Adipose tissue (tissue), 3 donors: ENCODE measurements around the gene HEXIM1. TPM values are rescaled to one million over a fixed set of nuclear protein-coding genes. Genes with fewer than 3 reads are reported as not detected.

Experiments used
- H3K27ac ChIP-seq: one replicate; pipeline ENCODE4 v1.5.1; 2013; ENCODE audit warnings: low read depth, low read length
- WGBS, 3 donors: extraction: QIAGEN DNeasy Blood & Tissue Kit; methylation state at CpG; one replicate each; pipeline ENCODE4 v1.1.7; 2013; 5-methylcytosine and 5-hydroxymethylcytosine counted together
- polyA plus RNA-seq, 3 donors: library from polyadenylated mRNA; stranded (reverse); fragments of 200-250 nt; gene quantifications; one replicate each; pipeline ENCODE4 v1.2.3, GENCODE V29; 2013
- donor health status: healthy with polysubstance abuse.
- donor health status: Bipolar disorder and iron deficiency.
- donor health status: healthy.

HEXIM1 gene
- polyA plus RNA-seq, 3 donors = 5.4 to 24.9 (median 13.4) TPM

- 84 to 90% (median 84%) methylated on average over 12 of the region's 12 CpGs for WGBS, 3 donors
- H3K27ac ChIP-seq = no peak overlapping the region
Measured at GRCh38 chr17:45136846-45137560, 11.3 kb upstream of the HEXIM1 start.

DNA sequence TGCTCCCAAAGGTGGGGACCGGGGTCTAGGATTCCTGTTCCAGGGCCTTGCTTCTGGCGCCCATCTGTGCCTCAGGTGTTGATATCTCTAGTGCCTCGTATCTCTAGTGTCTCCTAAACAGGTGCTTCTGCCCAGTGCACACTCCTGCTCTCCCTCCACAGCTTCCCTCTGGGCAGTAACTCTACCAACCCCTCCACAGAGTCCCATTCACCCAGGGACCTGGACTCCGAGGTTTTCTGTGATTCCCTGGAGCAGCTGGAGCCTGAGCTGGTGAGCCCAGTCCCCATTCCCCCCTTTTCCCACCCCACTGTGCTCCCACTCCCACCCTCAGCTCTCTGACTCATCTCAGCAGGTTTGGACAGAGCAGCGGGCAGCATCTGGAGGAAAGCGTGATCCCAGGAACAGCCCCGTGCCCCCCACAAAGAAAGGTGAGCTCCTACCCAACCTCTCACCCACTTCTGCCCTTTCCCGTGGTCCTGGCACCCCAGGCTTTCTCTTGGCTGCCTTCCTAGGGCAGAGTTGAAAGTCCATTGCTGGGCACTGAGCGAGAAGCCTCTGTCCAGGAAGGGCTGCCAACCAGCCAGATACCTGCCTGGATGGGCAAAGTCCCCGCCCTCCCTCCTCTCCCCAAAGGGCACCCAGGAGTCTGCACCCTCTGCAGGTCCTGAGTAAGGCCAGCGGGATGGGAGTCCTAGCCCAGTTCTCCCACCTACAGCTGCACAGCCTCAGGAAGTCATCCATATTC lies 10.5 kb upstream of the HEXIM1 start:
- H3K27ac ChIP-seq = no peak overlapping the region
- WGBS, 3 donors = 69 to 88% (median 87%) methylated on average over 11 of the region's 11 CpGs

GRCh38 chr17:45138911-45139532 lies 9.3 kb upstream of the HEXIM1 start:
- 89 to 92% (median 90%) methylated on average over 12 to 14 of the region's 14 CpGs for WGBS, 3 donors
- no peak overlapping the region for H3K27ac ChIP-seq

GRCh38 chr17:45139533-45139920 lies 8.7 kb upstream of the HEXIM1 start:
- no peak overlapping the region for H3K27ac ChIP-seq
- WGBS, 3 donors = 83 to 88% (median 87%) methylated on average over 4 of the region's 4 CpGs

DNA sequence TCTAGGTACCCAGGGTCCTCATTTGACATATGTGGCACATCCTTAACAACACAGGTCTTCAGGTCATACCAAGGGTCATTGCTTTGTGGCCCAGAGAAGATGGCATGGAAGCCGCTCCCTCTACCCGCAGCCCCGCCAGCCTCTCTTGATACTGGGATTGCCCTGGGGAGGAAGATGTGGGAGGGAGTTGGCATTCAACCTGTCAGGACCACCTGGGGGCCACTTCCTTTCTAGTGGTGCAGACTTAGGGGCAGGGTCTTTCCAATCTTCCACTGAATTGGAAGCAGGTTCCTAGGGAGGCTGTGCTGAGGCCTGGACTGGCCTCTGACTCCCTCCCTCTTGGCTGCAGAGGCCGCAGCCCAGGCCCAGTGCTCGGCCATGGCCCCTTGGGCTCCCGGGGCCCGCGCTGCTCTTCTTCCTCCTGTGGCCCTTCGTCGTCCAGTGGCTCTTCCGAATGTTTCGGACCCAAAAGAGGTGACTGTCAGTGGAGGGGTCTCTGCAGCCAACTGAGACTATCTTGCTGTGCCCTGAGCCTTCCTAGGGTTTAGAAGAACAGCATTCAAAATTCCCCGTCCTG lies 5.1 kb upstream of the HEXIM1 start:
- WGBS, 3 donors = 63 to 83% (median 70%) methylated on average over 13 of the region's 13 CpGs
- H3K27ac ChIP-seq = no peak overlapping the region

DNA sequence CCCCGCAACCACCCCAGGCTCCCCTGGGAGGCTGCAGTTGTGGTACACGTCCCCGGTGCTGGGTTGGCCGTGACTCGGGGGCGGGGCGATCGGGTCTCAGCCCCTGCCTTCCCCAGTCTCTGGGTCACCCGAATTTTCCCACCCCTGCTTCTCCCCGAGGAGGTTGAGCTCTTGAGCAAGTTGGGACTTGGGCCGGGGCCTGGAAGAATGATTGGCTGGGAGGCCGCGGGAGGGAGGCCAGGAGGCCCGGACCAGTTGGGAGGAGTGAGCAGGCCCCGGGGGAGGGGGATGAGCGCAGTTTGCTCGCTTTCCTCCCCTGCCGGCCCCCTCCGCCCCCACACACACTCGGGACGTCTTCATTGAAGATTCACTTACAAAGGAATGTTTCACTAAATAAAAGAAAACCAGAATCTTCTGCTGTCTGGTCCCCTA lies 4.5 kb upstream of the HEXIM1 start:
- 2 to 28% (median 9%) methylated on average over 21 of the region's 21 CpGs for whole genome bisulfite sequencing, 3 donors
- peak overlapping the region; percentile 86 for H3K27ac ChIP-seq

GRCh38 chr17:45144199-45145034 lies 3.9 kb upstream of the HEXIM1 start:
- H3K27ac ChIP-seq = peak overlapping the region; percentile 86
- WGBS, 3 donors = 10 to 19% (median 15%) methylated on average over 54 to 71 of the region's 71 CpGs

- 47 to 76% (median 69%) methylated on average over 8 of the region's 8 CpGs for WGBS, 3 donors
- peak overlapping the region; percentile 86 for H3K27ac ChIP-seq
Measured at GRCh38 chr17:45145035-45145389, 3.3 kb upstream of the HEXIM1 start.

GRCh38 chr17:45146166-45146565 lies 2.1 kb upstream of the HEXIM1 start:
- WGBS, 3 donors = 84 to 88% (median 85%) methylated on average over 10 of the region's 10 CpGs
- H3K27ac ChIP-seq = no peak overlapping the region

DNA sequence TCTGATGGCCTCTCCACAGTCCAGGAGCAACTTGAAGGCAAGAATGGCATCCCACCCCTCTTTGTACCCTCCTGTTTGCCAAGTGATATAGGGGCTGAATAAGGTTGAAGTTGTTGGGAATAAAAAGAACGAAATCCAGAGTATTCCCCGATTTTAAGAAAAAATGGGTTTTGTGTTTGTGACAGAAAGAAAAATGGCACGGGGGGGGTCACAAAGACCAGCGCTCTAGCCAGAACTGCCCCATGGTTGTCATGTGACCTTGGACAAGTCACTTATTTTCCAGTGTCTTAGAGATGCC lies 1.7 kb upstream of the HEXIM1 start:
- no peak overlapping the region for H3K27ac ChIP-seq
- WGBS, 3 donors = 55 to 82% (median 75%) methylated on average over 4 of the region's 4 CpGs

DNA sequence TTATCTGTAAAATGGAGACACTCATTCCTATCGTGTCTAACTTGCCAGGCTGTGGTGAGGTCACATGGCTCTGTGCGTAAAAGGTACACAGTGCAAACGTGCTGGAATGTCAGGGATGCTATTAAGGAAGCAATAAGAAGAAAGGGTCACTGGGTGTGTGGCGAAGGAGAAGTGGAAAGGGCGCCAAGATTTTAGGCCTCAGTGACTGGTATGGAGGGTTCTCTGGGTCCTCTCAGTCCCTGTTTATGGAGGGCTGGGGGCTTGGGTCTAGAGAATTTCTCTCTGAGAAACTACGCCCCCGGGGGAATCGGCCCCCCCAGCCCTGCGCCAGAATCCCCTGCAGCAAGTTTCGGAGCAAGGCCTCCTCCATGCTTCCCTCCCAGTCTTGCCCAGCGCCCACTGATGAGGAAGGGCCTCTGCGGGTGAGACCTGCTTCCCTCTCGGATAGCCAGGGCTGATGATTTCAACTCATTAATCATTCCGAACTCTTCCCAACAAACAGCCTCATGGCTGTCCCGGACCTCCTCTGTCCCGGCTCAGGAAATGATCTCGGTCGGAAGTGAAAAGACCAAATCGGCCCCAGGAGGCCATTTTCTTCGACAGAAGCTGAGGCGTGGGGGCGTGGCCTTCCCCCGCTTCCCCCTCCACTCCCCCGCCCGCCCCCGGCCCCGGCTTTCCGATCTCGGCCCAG lies 1.2 kb upstream of the HEXIM1 start:
- peak overlapping the region; percentile 80 for H3K27ac ChIP-seq
- WGBS, 3 donors = 7 to 8% (median 8%) methylated on average over 28 to 29 of the region's 29 CpGs

- H3K27ac ChIP-seq = peak overlapping the region; percentile 80
- 0% methylated on average over 38 of the region's 38 CpGs for WGBS, 3 donors
Measured at GRCh38 chr17:45147581-45148182, 593 bp upstream of the HEXIM1 start.

DNA sequence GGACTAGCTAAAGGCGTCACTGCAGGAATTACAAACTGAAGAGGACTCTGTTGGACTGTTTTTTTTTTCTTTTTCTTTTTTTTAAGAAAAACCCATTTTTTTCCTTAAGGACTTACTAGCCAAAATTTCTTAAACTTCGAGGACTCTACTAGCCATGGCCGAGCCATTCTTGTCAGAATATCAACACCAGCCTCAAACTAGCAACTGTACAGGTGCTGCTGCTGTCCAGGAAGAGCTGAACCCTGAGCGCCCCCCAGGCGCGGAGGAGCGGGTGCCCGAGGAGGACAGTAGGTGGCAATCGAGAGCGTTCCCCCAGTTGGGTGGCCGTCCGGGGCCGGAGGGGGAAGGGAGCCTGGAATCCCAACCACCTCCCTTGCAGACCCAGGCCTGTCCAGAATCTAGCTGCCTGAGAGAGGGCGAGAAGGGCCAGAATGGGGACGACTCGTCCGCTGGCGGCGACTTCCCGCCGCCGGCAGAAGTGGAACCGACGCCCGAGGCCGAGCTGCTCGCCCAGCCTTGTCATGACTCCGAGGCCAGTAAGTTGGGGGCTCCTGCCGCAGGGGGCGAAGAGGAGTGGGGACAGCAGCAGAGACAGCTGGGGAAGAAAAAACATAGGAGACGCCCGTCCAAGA lies 878 bp downstream of the HEXIM1 start:
- WGBS, 3 donors = 0% methylated on average over 32 of the region's 32 CpGs
- peak overlapping the region; percentile 51 for H3K27ac ChIP-seq

DNA sequence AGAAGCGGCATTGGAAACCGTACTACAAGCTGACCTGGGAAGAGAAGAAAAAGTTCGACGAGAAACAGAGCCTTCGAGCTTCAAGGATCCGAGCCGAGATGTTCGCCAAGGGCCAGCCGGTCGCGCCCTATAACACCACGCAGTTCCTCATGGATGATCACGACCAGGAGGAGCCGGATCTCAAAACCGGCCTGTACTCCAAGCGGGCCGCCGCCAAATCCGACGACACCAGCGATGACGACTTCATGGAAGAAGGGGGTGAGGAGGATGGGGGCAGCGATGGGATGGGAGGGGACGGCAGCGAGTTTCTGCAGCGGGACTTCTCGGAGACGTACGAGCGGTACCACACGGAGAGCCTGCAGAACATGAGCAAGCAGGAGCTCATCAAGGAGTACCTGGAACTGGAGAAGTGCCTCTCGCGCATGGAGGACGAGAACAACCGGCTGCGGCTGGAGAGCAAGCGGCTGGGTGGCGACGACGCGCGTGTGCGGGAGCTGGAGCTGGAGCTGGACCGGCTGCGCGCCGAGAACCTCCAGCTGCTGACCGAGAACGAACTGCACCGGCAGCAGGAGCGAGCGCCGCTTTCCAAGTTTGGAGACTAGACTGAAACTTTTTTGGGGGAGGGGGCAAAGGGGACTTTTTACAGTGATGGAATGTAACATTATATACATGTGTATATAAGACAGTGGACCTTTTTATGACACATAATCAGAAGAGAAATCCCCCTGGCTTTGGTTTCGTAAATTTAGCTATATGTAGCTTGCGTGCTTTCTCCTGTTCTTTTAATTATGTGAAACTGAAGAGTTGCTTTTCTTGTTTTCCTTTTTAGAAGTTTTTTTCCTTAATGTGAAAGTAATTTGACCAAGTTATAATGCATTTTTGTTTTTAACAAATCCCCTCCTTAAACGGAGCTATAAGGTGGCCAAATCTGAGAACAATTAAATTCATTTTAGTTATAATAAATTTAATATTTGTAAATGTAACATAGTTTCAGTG lies 1.7 kb downstream of the HEXIM1 start:
- peak overlapping the region; percentile 49 for H3K27ac ChIP-seq
- WGBS, 3 donors = 1 to 2% (median 2%) methylated on average over 56 of the region's 56 CpGs

GRCh38 chr17:45150911-45151809 lies 2.9 kb downstream of the HEXIM1 start:
- H3K27ac ChIP-seq = no peak overlapping the region
- 19 to 36% (median 29%) methylated on average over 8 of the region's 8 CpGs for WGBS, 3 donors
